NT2/D1 (cell line): ENCODE data around the gene SRGAP1.
"Not testable (repeated sequence)": the region's sequence is repeated elsewhere in the genome, so short reads cannot be mapped to it uniquely, and the experiment has no call there.

ENCODE experiments used
- DNase-seq: peaks from one replicate; pipeline ENCODE4 v3.0.0-alpha.2; 2011; ENCODE audit warnings: low read depth, low spot score
- H3K27me3 ChIP-seq: 2 replicates; pipeline ENCODE4 v1.6.0; 2011; ENCODE audit warnings: mild to moderate bottlenecking; ENCODE audit not compliant: insufficient read length, insufficient read depth
- H3K36me3 ChIP-seq: 2 replicates; pipeline ENCODE4 v1.6.1; 2011; ENCODE audit warnings: mild to moderate bottlenecking, low read length, mixed read lengths; ENCODE audit not compliant: insufficient read depth, insufficient read length
- H3K4me1 ChIP-seq: 2 replicates; pipeline ENCODE4 v1.5.1; 2011; ENCODE audit not compliant: insufficient read depth, insufficient read length
- H3K4me3 ChIP-seq: 2 replicates; pipeline ENCODE4 v1.5.1; 2011; ENCODE audit warnings: low read depth; ENCODE audit not compliant: insufficient read length
- H3K9ac ChIP-seq: 2 replicates; pipeline ENCODE4 v1.6.0; 2011; ENCODE audit warnings: low read depth; ENCODE audit not compliant: insufficient read length
- H3K9me3 ChIP-seq: 2 replicates; pipeline ENCODE4 v1.5.1; 2011; ENCODE audit warnings: mild to moderate bottlenecking, low read length; ENCODE audit not compliant: insufficient read depth
- SUZ12 ChIP-seq: IDR thresholded peaks from 2 replicates; pipeline ENCODE4 v1.6.1; 2011; ENCODE audit not compliant: insufficient read length, insufficient read depth; ENCODE audit errors: extremely low read depth
- YY1 ChIP-seq: IDR thresholded peaks from 2 replicates; pipeline ENCODE4 v1.6.1; 2011; ENCODE audit not compliant: insufficient read length, insufficient read depth
- ZNF274 ChIP-seq: IDR thresholded peaks from 2 replicates; pipeline ENCODE4 v1.6.1; 2011; ENCODE audit warnings: mild to moderate bottlenecking, low read depth, low read length

Gene SRGAP1

GRCh38 chr12:64122154-64122553 is 277.7 kb downstream of the SRGAP1 start:
- H3K4me3 ChIP-seq: no peak overlapping the region
- no peaks in the 10 kb centered on the region for H3K27me3 ChIP-seq
- TF ChIP-seq SUZ12: no peak
- no peak for TF ChIP-seq YY1
- TF ChIP-seq ZNF274: no peak
- no peaks in the 10 kb centered on the region for H3K4me1 ChIP-seq
- H3K9ac ChIP-seq: no peak overlapping the region
- H3K9me3 ChIP-seq: no peaks in the 10 kb centered on the region
- H3K36me3 ChIP-seq: no peaks in the 10 kb centered on the region
- DNase-seq: no peak

- TF ChIP-seq ZNF274 (no peak), SUZ12 (no peak), YY1 (no peak)
- Histone ChIP-seq H3K36me3 (peaks cover 7% of the 10 kb centered on the region), H3K4me3 (no peak overlapping the region), H3K9ac (no peak overlapping the region), H3K4me1 (no peaks in the 10 kb centered on the region), H3K27me3 (no peaks in the 10 kb centered on the region), H3K9me3 (no peaks in the 10 kb centered on the region)
- DNase-seq: no peak
Observed at GRCh38 chr12:64122995-64123394, 278.5 kb downstream of the SRGAP1 start.

GRCh38 chr12:64123448-64123847 is 278.9 kb downstream of the SRGAP1 start:
- TF ChIP-seq YY1 (no peak), SUZ12 (no peak), ZNF274 (no peak)
- Histone ChIP-seq H3K9me3 (no peaks in the 10 kb centered on the region), H3K4me1 (no peaks in the 10 kb centered on the region), H3K27me3 (no peaks in the 10 kb centered on the region), H3K36me3 (peaks cover 9% of the 10 kb centered on the region), H3K9ac (no peak overlapping the region), H3K4me3 (no peak overlapping the region)
- DNase-seq: no peak

GRCh38 chr12:64124511-64125197 is 280.2 kb downstream of the SRGAP1 start:
- Histone ChIP-seq H3K9me3 (no peaks in the 10 kb centered on the region), H3K9ac (no peak overlapping the region), H3K4me3 (no peak overlapping the region), H3K4me1 (no peaks in the 10 kb centered on the region), H3K27me3 (no peaks in the 10 kb centered on the region), H3K36me3 (peaks cover 13% of the 10 kb centered on the region)
- no peak for DNase-seq
- TF ChIP-seq SUZ12: no peak
- TF ChIP-seq ZNF274: no peak
- TF ChIP-seq YY1: no peak

- Histone ChIP-seq H3K36me3 (peaks cover 13% of the 10 kb centered on the region), H3K4me3 (no peak overlapping the region), H3K27me3 (no peaks in the 10 kb centered on the region), H3K9ac (no peak overlapping the region), H3K9me3 (no peaks in the 10 kb centered on the region), H3K4me1 (no peaks in the 10 kb centered on the region)
- no peak for DNase-seq
- TF ChIP-seq YY1 (no peak), ZNF274 (no peak), SUZ12 (no peak)
Observed at GRCh38 chr12:64125913-64126312, 281.4 kb downstream of the SRGAP1 start.

GRCh38 chr12:64127811-64128210 is 283.3 kb downstream of the SRGAP1 start:
- peaks cover 13% of the 10 kb centered on the region for H3K36me3 ChIP-seq
- no peak for DNase-seq
- TF ChIP-seq YY1 (no peak), ZNF274 (no peak), SUZ12 (no peak)
- no peaks in the 10 kb centered on the region for H3K27me3 ChIP-seq
- H3K9me3 ChIP-seq: no peaks in the 10 kb centered on the region
- H3K4me1 ChIP-seq: no peaks in the 10 kb centered on the region
- no peak overlapping the region for H3K4me3 ChIP-seq
- no peak overlapping the region for H3K9ac ChIP-seq

GRCh38 chr12:64128366-64128765 is 283.9 kb downstream of the SRGAP1 start:
- no peak for DNase-seq
- Histone ChIP-seq H3K9ac (no peak overlapping the region), H3K4me1 (no peaks in the 10 kb centered on the region), H3K36me3 (peaks cover 13% of the 10 kb centered on the region), H3K9me3 (peaks cover 3% of the 10 kb centered on the region; the same call in 1 of the 2 replicates), H3K4me3 (no peak overlapping the region), H3K27me3 (no peaks in the 10 kb centered on the region)
- TF ChIP-seq SUZ12 (no peak), ZNF274 (no peak), YY1 (no peak)

- peaks cover 13% of the 10 kb centered on the region for H3K36me3 ChIP-seq
- H3K4me1 ChIP-seq, DNase-seq, H3K4me3 ChIP-seq, H3K9ac ChIP-seq, H3K27me3 ChIP-seq: not testable (repeated sequence)
- H3K9me3 ChIP-seq: peaks cover 16% of the 10 kb centered on the region
Observed at GRCh38 chr12:64130476-64130875, 286.0 kb downstream of the SRGAP1 start.

- Histone ChIP-seq H3K36me3 (peaks cover 13% of the 10 kb centered on the region), H3K9me3 (peaks cover 16% of the 10 kb centered on the region)
- H3K27me3 ChIP-seq, H3K4me3 ChIP-seq, H3K4me1 ChIP-seq, DNase-seq, H3K9ac ChIP-seq: not testable (repeated sequence)
Observed at GRCh38 chr12:64131456-64131855, 287.0 kb downstream of the SRGAP1 start.

- H3K9me3 ChIP-seq: peaks cover 16% of the 10 kb centered on the region
- H3K4me3 ChIP-seq, H3K36me3 ChIP-seq, H3K27me3 ChIP-seq, H3K9ac ChIP-seq, DNase-seq, H3K4me1 ChIP-seq: not testable (repeated sequence)
Observed at GRCh38 chr12:64132672-64133071, 288.2 kb downstream of the SRGAP1 start.
